Measurements from ENCODE around the gene CDCP1.
A peak's percentile ranks its signal among the peaks of the same experiment; 100 is the strongest.

CDCP1 gene

DNA sequence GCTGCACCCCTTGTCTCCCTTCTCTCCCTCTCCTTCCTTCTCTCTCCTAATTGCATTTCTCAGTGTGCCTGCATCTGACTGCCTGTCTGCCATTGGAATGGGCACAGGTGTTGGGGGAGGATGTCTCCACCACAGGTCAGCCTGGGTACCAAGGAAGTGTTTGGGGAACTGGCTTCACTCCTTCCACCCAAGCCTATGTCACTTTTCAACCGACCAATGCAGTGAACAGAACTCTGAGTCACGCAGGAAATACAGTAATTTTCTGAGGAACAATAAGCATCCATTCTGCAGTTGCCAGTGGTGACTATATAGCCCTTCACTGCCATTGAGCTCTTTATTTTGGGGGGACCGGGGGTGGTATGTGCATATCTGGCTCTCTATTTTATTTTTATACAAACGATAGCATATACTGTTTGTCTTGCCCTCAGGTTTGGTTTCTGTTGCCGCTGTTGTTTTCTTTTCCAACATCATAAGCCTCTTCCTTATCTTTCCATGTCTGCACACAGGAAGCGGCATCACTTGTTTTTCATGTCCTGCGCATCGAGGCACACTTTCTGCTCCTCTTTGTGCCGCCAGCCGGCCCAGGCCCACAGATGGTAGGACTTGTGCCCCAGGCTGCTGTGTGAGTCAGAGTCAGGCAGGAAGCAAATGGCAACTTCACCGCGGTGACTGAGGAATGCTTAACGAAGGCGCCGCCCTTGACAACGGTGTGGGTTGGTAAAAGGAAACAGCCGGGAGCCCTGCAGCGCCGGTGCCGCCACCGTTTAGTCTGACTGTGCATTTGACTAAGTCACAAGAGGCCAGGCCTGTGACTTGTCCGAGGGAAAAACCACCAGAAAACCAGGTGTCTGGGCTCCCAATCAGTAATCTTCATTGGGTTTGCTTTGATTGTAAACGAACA lies 21.1 kb upstream of the CDCP1 start:
- TF ChIP-seq, protein P1, sequence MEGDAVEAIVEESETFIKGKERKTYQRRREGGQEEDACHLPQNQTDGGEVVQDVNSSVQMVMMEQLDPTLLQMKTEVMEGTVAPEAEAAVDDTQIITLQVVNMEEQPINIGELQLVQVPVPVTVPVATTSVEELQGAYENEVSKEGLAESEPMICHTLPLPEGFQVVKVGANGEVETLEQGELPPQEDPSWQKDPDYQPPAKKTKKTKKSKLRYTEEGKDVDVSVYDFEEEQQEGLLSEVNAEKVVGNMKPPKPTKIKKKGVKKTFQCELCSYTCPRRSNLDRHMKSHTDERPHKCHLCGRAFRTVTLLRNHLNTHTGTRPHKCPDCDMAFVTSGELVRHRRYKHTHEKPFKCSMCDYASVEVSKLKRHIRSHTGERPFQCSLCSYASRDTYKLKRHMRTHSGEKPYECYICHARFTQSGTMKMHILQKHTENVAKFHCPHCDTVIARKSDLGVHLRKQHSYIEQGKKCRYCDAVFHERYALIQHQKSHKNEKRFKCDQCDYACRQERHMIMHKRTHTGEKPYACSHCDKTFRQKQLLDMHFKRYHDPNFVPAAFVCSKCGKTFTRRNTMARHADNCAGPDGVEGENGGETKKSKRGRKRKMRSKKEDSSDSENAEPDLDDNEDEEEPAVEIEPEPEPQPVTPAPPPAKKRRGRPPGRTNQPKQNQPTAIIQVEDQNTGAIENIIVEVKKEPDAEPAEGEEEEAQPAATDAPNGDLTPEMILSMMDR (IDR thresholded peaks at IDR 0.05; ENCODE audit: control extremely low read depth, extremely low read depth, low read depth, missing control alignments), result no peak
- CTCF ChIA-PET, result no interaction called here
- DNase-seq (ENCODE audit: extremely low spot score), result peak; percentile 51
- POLR2A ChIA-PET, result no interaction called here

GRCh38 chr3:45166321-45166879 lies 20.2 kb upstream of the CDCP1 start:
- TF ChIP-seq, protein P1 (IDR thresholded peaks at IDR 0.05; ENCODE audit: control extremely low read depth, extremely low read depth, low read depth, missing control alignments), result no peak
- no peak for DNase-seq (ENCODE audit: extremely low spot score)
- CTCF ChIA-PET, result no interaction called here
- POLR2A ChIA-PET, result no interaction called here

GRCh38 chr3:45165497-45166283 lies 19.5 kb upstream of the CDCP1 start:
- TF ChIP-seq, protein P1 (IDR thresholded peaks at IDR 0.05; ENCODE audit: control extremely low read depth, extremely low read depth, low read depth, missing control alignments), result no peak
- ChIA-PET POLR2A (no interaction called here), CTCF (no interaction called here)
- no peak for DNase-seq (ENCODE audit: extremely low spot score)

- DNase-seq (ENCODE audit: extremely low spot score), result no peak
- POLR2A ChIA-PET, result no interaction called here
- CTCF ChIA-PET, result interaction anchor here (1.2 kb wide), 1 partner anchor 15 kb away, joined by 4 read pairs; no protein-coding TSS in a partner anchor
- TF ChIP-seq, protein P1 (IDR thresholded peaks at IDR 0.05; ENCODE audit: control extremely low read depth, extremely low read depth, low read depth, missing control alignments), result no peak
Measured at GRCh38 chr3:45164056-45164455, 17.9 kb upstream of the CDCP1 start.

DNA sequence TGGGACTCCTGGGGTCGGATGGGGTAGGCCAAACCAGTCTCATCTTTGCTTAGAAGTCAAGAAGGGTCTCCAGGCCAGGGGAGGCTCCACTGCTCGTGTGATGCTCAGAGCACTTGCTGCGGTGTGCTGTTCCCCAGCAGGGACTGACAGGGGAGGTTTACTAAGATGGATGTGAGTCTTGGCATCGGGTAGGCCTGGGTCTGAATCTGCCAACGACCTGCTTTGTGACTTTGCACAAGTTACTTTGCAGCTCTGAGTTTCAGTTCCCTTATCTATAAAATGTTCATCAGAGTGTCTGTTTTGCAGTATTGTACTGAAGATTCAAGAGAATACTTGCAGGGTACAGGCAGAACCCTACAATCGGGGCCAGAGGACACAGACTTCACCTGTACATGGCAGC lies 17.3 kb upstream of the CDCP1 start:
- CTCF ChIA-PET, result interaction anchor here (1.2 kb wide), 1 partner anchor 14 kb away, joined by 4 read pairs; no protein-coding TSS in a partner anchor
- POLR2A ChIA-PET, result no interaction called here
- TF ChIP-seq, protein P1 (IDR thresholded peaks at IDR 0.05; ENCODE audit: control extremely low read depth, extremely low read depth, low read depth, missing control alignments), result no peak

GRCh38 chr3:45154641-45155147 lies 8.5 kb upstream of the CDCP1 start:
- TF ChIP-seq, protein P1 (IDR thresholded peaks at IDR 0.05; ENCODE audit: control extremely low read depth, extremely low read depth, low read depth, missing control alignments), result no peak
- ChIA-PET CTCF (interaction anchor here (1.1 to 1.4 kb wide), 2 partner anchors 31 to 143 kb away, joined by 3 read pairs; no protein-coding TSS in a partner anchor), POLR2A (no interaction called here)
- DNase-seq (ENCODE audit: extremely low spot score), result no peak

More for the DNA sequence above, 17.3 kb upstream of the CDCP1 start:
- peak; percentile 44 for DNase-seq (ENCODE audit: extremely low spot score)
